ENCODE results near the gene SSTR3. TPM values are rescaled to one million over a fixed set of nuclear protein-coding genes. Genes with fewer than 3 reads are reported as not detected.
"Not testable (repeated sequence)": the region's sequence is repeated elsewhere in the genome, so short reads cannot be mapped to it uniquely, and the experiment has no call there.

SSTR3 gene
- total RNA-seq, 1 experiment from 2014 or later: not detected

DNA sequence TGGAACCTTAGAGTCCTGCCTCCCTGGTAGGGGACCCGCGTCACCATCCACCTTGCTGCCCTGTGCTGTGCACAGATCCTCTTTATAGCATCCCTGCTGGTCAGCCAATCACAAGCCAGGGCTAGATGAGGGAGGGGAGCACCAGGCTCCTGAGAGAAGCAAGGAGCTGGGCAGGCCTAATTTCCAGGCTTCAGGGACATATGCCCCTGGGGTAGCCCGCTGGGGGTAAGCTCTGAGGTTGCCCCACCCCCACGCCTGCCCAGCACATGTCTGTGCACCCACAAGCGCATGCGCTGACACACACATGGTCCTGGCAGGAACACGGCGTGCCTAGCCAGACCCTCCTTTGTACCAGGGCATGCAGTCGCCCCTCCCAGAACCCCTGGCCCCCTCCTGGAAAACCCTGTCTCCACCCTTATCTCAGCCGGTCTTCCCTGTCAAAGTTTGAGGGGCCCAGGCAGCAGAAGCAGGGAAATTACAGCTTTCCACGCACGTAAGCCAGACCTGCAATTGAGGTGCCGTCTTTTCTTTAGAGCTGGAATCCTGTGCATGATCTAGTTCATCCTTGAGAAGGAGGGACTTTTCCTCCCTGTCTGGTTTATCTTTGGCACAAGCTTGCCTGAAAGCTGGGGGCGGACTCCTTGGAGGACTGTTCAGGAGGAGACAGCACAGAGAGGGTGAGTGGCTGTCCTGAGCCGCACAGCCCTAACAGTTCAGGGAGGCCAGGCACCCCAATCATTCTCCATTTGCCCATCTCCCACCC lies 2.1 kb downstream of the SSTR3 start:
- no peak for DNase-seq (ENCODE audit: low read depth)

DNA sequence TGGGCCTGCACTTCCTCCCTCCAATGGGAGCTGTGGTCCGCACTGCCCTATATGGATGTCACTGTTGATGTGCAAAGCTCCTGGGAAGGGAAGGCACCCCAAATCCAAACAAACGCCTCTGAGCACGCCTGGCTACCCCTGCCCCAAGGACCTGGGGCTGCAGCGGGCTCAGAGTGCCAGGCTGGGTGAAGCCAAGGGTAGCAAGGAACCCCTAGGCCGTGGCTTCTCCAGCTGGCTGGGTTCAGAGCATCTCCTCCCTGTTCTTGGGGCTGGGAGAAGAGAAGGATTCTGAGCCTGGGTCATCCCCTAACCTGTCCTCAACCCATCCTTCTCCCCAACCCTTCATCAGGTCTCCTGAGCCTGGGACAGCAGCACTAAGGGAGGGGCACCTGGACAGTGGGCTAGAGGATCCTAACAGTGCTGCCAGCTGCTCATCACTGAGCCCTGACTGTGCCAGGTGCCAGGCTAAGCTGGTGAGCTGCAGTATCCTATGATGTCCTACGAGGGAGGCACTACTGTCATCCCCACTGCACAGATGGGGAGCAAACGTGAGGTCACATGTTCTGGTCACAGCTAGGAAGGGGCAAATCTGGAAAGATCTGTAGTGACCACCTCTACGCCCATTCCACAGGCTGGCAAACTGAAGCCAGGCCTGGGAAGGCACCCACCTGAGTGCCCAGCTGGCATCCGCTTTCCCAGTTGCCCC lies 3.0 kb downstream of the SSTR3 start:
- DNase-seq (ENCODE audit: low read depth): no peak

DNA sequence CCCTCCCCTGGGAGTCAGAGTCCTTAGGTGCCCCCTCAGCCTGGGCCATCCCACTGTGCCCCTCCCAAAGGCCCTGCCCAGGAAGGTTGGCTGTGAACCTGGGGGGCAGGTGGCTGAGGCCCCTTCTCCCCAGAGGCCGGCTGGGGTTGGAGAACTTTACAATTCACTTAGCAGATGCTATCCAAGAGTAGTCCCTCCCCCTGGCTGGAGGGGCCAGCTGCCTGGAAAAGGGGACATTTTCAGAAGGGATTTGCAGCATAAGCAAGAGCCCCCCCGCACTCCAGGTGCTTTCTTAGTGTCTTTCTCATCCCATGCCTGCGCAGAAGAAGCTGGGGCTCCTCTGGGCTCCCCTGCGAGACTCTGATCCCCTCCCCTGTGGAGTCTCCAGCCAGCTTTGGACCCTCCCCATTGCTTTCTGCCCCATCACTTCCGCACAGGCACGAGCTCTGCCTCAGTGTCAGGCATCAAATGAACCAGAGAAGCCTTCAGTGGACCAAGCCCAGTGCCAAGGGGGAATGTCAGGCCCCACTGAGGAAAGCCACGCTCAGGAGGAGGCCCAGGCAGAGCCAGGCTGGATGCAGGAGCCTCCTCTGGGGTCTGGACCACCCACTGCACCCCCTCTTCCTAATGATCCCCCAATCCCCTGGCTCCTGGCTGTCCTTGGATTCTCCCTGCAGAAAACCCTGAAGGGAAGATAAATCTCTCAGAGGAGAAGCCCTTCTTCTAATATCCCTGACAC lies 3.7 kb downstream of the SSTR3 start:
- no peak for DNase-seq (ENCODE audit: low read depth)

DNA sequence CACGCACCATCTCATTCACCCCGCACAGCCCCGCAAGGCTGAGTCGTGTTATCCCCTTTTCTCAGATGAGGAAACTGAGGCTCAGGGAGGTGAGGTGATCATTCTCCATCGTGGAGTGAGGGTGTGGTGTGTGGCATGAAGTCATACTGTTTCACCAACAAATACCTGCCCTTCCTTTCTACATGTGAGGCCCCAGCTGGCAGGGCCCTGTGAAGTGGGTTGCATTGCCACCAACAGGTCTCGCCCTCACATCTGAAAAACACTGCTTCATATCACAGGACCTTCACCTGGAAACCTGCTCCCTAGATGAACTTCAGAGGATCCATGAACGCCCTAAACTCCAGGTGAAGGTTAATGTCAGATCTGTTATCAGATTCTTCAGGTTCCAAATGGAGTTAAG lies 4.3 kb downstream of the SSTR3 start:
- no peak for DNase-seq (ENCODE audit: low read depth)

DNA sequence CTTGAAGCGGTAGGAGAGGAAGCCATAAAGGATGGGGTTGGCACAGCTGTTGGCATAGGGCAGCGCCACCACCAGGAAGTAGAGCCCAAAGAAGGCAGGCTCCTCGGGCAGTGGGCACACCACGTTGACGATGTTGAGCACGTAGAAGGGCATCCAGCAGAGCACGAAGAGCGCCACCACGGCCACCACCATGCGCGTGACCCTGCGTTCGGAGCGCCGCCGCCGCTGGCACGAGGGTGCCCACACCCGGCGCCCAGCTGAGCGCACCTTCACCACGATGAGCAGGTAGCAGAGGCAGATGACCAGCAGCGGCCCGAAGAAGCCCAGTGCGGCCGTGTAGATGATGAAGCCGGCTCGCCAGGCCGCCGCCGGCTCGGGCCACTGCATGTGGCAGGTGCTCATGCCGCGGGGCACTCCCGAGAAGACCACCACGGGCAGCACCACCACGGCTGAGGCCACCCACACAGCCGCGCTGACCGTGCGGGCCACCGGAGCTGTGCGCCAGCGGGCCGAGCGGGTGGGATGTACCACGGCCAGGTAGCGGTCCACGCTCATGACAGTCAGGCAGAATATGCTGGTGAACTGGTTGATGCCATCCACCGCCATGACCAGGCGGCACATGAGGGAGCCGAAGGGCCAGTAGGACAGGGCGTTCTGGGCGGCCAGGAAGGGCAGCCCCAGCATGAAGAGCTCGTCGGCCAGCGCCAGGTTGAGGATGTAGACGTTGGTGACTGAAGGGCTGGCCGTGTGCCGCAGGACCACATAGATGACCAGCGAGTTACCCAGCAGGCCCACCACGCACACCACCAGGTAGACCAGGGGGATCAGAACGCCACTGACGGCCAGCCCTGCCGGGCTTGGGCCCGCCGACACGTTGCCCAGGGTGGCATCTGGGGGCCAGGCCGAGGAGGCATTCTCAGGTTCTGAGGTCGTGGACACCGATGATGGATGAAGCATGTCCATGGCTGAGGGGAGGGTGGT lies 5.1 kb downstream of the SSTR3 start:
- DNase-seq (ENCODE audit: low read depth): no peak

DNA sequence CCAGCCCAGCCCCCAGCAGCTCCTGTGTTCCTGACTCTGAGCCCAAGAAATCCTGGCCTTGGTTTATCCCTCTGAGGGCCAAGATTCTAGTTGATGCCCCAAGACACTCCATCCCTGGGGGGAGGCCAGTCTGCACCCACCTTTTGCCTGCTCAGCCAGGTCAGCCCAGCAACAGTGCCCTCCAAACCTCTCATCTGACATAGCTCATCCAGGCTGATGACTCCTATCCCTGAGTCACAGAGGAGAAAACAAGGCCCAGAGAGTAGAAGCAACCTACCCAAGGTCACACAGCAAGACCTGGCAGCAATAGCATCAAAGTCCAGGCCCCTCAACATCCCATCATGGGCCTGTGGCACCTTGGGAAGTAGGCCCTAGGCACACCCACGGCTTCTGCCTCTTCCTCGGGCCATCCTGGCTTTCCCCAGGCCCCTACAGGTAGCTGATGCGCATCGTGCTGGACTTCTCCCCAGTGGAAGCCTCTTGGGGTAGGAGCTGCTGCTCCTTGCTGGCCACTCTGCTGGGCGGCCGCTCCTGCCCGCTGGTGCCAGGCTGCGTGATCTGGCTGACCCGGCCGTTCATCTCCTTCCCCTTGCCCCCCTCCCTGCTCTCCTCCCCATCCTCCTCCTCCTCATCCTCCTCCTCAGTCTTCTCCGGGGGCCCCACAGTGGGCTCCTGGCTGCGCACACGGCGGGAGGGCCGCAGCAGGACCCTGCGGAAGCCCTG lies 6.0 kb downstream of the SSTR3 start:
- no peak for DNase-seq (ENCODE audit: low read depth)

DNA sequence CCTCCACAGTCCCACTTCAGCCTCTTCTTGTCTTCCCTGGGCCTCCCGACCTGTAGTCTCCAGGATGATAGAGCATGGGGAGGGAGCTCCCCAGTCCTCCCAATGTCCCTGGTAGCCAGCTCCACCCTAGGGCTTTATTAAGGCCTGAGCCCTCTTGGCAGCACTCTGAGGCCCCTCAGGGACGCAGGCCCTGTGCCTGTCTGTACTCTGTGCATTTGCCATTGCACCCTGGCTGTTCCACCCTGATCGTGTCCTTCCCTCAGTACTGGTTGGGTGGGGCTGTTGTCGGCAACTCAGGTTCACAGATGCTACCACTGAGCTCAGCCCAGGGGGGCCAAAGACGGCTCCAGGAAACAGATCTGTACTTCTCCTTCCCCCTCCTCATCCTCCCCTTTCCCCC lies 7.2 kb downstream of the SSTR3 start:
- DNase-seq (ENCODE audit: low read depth): no peak

DNA sequence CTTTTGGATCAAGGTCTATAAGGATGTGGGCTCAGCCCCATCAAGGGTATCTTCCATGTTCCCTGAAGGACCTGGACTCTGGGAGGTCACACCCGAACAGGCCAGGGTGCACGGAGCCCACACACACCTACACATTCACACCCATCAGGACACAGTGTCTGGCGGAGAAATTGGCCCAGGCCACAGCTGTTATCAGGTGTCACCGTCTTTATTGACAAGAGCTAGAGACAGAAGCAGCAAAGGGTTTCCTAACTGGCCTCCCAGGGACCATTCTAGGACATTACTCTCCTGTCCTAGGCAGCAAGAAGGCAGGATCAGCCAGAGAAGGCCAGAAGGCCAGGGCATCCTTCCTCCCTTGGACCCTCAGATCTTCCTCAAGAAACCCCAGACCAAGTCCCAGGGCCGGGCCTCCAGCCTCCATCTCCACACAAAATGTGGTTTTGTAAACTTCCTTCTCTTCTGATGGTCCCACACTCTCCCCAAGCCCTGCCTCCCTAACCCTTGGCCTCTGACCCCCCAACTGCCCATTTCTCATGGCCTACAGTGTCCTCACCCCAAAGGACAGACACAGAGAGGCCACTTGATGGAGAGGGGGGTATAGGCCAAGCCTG lies 8.1 kb downstream of the SSTR3 start:
- no peak for DNase-seq (ENCODE audit: low read depth)

DNA sequence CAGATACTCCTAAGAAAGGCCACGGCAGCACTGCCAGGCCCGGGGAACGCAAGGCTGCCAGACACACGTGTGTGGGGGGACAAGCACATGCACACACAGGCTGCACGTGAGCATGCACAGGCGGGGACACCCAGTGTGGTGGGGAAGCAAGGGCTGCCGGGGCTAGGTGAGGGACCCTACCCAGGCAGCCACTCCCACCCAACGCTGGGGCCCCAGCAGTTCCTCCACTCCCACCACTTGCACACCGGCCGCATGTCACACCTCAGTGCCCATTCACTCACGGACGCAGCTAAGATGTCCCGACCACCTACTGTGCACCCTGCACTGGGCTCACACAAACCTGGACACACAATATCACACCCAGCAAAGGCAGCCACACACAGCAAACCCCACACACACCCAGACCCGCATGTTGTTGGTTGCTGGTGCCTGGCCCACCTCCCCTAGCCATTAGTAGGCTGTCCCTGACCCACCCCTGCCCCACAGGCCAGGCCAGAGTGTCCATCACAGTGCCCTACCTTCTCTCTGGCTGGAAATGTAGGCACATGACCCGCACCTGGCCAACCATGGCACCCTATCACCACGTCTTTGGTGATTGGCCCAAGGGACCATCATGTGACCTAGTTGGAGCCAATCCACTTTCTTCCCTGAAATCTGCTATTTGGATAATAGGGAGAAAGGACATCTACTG lies 8.8 kb downstream of the SSTR3 start:
- no peak for DNase-seq (ENCODE audit: low read depth)

DNA sequence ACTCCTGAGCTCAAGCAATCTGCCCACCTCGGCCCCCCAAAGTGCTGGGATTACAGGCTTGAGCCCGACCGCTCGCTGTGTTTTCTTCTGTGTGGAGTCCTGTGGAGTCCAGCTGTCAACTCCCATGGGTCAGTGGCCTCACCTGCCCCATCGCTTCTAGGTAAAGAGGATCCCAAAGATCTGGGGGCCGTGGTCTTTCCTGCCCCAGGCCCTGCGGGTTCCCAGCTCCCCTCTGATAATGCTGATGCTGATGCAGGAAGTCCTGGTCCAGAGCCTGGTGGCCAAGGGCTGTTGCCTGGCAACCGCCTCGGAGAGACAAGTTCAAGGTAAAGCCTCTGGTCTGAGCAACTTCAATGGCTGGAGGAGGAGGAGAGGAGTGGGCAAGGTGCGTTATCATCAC lies 9.6 kb downstream of the SSTR3 start:
- no peak for DNase-seq (ENCODE audit: low read depth)

DNA sequence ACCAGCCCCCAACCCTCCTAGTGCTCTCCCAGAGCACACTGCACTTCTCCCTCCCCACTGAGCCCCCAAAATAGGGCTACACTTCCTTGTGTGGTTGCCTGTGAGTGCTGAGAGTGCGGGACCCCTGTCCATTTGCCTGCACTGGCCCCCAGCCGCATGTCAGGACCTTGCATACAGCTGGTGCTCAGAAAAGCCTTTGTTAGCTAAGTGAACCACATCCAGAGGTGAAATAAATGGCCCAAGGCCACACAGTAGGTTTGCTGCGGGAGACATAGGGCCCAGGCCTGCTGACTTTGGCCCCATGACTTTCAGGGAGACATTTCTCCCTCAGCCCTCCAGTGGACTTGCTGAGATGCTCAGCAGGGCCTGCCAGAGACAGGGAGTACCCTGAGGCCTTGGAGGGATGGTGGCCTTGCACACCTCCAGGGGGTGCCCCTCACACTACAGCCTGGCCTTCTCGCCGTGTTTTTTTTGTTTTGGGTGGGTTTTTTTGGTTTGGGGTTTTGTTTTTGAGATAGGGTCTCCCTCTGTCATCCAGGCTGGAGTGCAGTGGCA lies 10.2 kb downstream of the SSTR3 start:
- no peak for DNase-seq (ENCODE audit: low read depth)

DNA sequence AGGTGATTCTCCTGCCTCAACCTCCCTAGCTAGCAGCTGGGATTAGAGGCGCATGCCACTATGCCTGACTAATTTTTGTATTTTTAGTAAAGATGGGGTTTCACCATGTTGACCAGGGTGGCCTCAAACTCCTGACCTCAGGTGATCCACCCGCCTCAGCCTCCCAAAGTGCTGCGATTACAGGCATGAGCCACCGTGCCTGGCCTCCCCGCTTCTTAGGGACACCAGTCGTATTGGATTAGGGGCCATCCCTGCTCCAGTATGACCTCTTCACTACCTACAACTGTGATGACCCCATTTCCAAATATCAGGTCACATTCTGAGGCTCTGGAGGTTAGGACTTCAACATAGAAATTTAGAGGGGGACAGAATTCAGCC lies 10.8 kb downstream of the SSTR3 start:
- DNase-seq (ENCODE audit: low read depth): not testable (repeated sequence)

DNA sequence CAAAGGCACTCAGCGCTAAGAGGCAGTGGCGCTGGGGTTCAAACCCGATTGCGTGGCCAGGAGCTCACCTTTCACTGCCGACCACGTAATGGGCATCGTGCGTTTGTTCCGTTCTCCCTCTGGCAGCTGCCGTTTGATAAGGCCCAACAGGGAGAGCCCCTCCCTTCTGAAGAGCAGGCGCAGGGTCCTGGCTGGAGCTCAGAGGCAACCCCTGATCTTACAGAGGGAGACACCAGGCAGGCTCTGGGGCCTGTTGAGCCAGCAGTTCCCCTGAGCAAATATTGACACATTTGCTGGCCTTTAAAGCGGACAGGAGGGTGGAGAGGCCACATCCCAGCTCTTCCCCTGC lies 12.5 kb downstream of the SSTR3 start:
- DNase-seq (ENCODE audit: low read depth): no peak

DNA sequence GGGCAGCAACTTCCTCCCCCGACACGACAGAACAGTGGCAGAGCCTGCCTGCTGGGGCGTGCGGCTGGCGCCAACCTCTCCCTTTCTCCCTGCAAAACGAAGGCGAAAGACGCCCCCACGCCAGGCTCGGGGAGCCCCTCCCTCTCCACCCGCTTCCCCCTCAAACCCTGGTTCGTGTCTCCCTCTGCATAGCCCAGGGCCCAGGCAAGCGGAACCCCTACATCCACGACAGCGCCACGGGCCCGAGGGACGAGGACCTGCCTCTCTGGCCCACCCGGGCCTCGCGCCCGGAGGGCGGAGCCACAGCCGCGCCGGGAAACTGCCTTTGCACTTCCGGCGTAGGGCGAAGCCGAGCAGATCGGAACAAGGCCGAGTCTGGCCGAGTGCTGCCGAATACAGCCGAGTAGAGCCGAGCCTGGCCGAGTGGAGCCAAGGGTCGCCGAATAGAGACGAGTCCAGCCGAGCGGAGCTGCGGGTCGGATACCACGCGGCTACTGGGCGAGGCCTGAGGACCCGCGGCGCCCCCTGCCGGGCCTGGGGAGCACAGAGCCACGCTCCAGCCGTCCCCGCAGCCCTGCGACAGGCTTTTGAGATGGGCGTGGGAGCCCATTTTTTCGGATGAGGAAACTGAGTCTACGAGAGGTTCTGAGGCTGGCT lies 13.0 kb downstream of the SSTR3 start:
- peak; percentile 99 for DNase-seq (ENCODE audit: low read depth)

DNA sequence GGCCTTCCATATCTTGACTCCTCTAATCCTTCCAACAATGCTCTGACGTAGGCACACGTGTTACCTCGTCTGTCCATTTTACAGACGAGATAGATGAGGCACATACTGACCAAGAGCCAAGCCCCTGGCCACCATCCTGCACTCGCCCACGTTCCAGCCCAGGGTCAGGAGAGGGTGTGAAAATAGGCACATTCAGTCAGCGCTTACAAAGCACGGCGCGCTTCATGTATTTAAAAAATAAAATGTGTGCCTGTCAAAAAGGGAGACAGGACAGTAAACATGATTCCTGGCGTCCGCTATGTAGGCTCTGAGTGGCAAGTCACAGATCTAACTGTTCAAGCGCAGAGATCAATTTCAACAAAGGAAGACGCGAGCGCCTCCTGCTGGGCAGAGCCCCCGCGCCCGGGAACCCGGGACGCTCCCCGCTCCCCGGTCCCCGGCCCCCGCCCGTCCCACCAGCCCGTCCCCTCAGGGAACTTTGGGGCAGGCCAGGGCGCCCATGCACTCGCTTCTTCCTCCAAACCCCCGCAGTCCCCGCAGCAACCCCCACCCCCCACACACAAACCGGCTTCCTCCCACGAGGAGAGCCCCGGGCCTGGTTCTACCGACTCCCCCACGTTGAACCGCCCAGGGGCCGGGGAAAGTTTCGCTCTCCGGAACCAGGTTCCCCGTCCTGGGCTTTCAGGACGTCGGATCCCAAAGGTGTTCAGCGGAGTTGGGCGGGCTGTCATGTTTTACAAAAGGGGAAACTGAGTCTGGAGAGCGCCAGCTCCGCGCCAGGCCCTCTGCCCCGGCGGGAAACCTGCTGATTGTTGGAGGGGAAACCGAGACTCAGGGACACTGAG lies 13.8 kb downstream of the SSTR3 start:
- DNase-seq (ENCODE audit: low read depth): peak; percentile 72

DNA sequence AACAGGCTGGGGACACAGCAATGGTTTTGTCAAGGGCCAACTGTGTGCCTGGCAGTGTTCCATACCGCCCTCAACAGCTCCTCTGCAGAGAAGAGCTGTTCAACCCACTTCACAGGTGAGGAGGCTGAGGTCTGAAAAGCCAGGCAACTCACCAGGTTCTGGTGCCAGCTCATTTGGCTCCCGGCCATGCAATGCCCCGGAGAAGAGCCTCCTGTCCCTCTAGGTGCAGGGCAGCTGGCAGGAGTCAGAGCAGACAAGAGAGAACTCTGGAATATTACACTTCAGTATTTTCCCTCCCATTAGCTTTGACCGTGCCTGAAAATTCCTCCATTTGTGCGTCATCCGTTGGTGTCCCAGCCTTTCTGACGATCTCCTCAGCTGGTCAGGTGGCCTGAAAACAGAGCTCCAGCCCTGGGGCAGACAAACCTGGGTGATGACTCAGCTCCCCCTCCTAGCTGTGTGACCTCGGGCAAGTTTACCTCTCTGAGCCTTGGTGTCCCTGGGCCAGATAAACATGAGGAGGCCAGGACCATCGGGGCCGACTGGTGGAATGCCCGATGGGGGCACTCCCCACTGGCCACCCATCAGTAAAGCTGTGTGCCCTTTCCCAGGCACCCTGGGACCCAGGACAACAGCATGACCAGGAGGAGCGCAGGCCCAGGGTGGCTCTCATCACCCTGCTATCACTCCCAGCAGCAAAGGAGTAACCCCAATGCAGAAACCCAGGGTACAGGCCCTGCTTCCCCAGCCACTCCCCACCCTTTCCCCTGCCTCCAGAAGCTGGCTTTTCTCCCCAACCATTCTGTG lies 14.6 kb downstream of the SSTR3 start:
- DNase-seq (ENCODE audit: low read depth): peak; percentile 89

Data from Daoy (cell line).